ENCODE measurements around the gene ARHGAP26. TPM values are rescaled to one million over a fixed set of nuclear protein-coding genes. Genes with fewer than 3 reads are reported as not detected.

ARHGAP26 gene
- total RNA-seq, 4 donors from 2014 or later, result 61.0 to 76.7 (median 61.2) TPM

DNA sequence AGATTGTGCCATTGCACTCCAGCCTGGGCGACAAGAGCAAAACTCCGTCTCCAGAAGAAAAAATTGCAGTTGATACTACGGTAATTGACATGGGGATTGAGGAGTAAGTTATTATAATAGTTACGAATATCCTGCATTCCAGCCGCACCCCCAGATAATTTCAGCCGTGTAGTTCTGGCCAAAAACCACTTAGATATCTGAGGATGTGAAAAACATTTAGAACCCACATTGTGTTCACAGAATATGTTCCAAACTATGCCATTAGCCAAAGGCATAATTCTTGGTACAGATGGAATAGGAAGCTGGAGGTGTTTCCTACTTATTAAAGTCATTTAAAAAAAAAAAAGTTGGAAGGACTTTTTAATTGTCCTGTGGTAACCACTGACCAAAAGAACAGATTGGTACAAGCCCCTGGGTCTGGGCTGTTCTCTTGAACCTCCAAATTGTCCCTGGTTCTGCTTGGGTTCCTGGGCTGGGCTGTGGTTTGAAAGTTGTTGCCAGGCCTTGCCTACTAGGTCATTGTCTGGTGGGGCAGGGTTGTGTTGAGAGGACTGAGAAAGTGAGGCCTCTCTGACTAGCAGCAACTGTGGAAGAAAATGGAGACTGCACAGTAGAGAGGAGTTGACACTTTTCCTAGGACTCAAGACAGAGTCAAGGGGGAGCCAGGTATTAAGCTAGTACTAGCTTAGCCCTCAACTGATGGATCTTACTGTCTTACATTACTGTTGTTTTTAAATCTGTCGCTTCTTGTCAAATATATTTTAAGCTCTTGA, 434.5 kb downstream of the ARHGAP26 start:
- H3K4me1 ChIP-seq, result peaks cover 0 to 12% (median 7%) of the 10 kb centered on the region in 4 donors
- no peaks in the 10 kb centered on the region for H3K36me3 ChIP-seq
- 82 to 90% methylated on average over 7 of the region's 7 CpGs for WGBS, 2 donors (ENCODE audit: low coverage in 1 of 2)
- no peak overlapping the region for H3K4me3 ChIP-seq
- no peak for DNase-seq
- intact Hi-C loops (cut with DNase I; ENCODE audit: low total_unique reads), result no loop called here
- TF ChIP-seq POLR2A (IDR thresholded peaks at IDR 0.05), result no peak
- TF ChIP-seq POLR2AphosphoS5 (IDR thresholded peaks at IDR 0.05), result no peak
- no peak for TF ChIP-seq EP300 (IDR thresholded peaks at IDR 0.05; ENCODE audit: low read depth)
- TF ChIP-seq, protein P1, sequence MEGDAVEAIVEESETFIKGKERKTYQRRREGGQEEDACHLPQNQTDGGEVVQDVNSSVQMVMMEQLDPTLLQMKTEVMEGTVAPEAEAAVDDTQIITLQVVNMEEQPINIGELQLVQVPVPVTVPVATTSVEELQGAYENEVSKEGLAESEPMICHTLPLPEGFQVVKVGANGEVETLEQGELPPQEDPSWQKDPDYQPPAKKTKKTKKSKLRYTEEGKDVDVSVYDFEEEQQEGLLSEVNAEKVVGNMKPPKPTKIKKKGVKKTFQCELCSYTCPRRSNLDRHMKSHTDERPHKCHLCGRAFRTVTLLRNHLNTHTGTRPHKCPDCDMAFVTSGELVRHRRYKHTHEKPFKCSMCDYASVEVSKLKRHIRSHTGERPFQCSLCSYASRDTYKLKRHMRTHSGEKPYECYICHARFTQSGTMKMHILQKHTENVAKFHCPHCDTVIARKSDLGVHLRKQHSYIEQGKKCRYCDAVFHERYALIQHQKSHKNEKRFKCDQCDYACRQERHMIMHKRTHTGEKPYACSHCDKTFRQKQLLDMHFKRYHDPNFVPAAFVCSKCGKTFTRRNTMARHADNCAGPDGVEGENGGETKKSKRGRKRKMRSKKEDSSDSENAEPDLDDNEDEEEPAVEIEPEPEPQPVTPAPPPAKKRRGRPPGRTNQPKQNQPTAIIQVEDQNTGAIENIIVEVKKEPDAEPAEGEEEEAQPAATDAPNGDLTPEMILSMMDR (IDR thresholded peaks at IDR 0.05), result no peak
- no peaks in the 10 kb centered on the region for H3K27me3 ChIP-seq
- in situ Hi-C loops (cut with MboI; ENCODE audit: low pct_ligation_motif_present in 1 of 4, low pct_unique_long_range_greater_than_20kb in 1 of 4, low sequenced_read_pairs in 3 of 4), result no loop called here
- no peaks in the 10 kb centered on the region for H3K9me3 ChIP-seq
- H3K27ac ChIP-seq, result no peak overlapping the region

DNA sequence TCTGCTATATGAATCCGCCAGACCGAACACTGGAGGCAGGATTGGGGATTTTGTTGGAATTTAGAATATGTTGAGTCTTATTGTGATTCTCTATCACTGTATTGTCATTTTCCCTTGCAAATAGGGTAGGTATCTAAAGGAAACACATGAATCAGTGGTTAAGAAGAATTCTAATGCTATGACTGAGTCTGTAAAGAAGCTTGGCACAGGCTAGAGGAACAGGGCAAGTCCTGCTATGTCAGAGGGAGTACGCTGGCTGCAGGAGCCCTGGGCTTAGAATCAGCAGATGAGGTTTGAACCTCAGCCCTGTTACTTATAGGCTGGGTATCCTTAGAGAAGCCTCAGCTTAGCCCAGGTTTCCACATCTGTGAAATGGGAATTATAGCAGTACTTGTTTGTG, 435.2 kb downstream of the ARHGAP26 start:
- no peaks in the 10 kb centered on the region for H3K36me3 ChIP-seq
- no peaks in the 10 kb centered on the region for H3K9me3 ChIP-seq
- H3K27me3 ChIP-seq, result no peaks in the 10 kb centered on the region
- peaks cover 0 to 12% (median 7%) of the 10 kb centered on the region in 4 donors for H3K4me1 ChIP-seq
- H3K4me3 ChIP-seq, result no peak overlapping the region
- in situ Hi-C loops (cut with MboI; ENCODE audit: low pct_ligation_motif_present in 1 of 4, low pct_unique_long_range_greater_than_20kb in 1 of 4, low sequenced_read_pairs in 3 of 4) (no loop called here), intact Hi-C loops (cut with DNase I; ENCODE audit: low total_unique reads) (no loop called here)
- WGBS, 2 donors (ENCODE audit: low coverage in 1 of 2), result 93 to 100% methylated on average over 2 to 3 of the region's 3 CpGs
- TF ChIP-seq EP300 (IDR thresholded peaks at IDR 0.05; ENCODE audit: low read depth) (no peak), POLR2A (IDR thresholded peaks at IDR 0.05) (no peak), POLR2AphosphoS5 (IDR thresholded peaks at IDR 0.05) (no peak)
- TF ChIP-seq, protein P1 (IDR thresholded peaks at IDR 0.05), result no peak
- DNase-seq, result no peak
- no peak overlapping the region for H3K27ac ChIP-seq

DNA sequence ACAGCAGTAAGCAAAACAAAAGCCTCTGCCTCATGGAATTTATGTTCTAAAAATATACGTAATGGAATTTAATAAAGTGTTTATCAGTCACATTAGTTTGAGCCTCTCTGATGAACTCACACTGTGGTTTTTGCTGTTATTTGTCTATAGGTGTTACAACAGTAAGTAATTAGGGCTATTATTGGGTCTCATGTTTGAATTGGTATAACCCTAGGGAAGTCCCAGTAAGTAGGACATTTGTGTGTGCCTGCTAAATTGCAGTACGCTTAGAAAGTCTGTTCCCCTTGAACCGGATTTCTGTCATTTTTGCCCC, 435.7 kb downstream of the ARHGAP26 start:
- H3K36me3 ChIP-seq, result no peaks in the 10 kb centered on the region
- DNase-seq, result no peak
- no peaks in the 10 kb centered on the region for H3K9me3 ChIP-seq
- no peak overlapping the region for H3K4me3 ChIP-seq
- no peak for TF ChIP-seq EP300 (IDR thresholded peaks at IDR 0.05; ENCODE audit: low read depth)
- no peak overlapping the region for H3K27ac ChIP-seq
- WGBS, 2 donors (ENCODE audit: low coverage in 1 of 2), result 79 to 85% methylated on average over 3 of the region's 3 CpGs
- in situ Hi-C loops (cut with MboI; ENCODE audit: low pct_ligation_motif_present in 1 of 4, low pct_unique_long_range_greater_than_20kb in 1 of 4, low sequenced_read_pairs in 3 of 4) (no loop called here), intact Hi-C loops (cut with DNase I; ENCODE audit: low total_unique reads) (no loop called here)
- no peaks in the 10 kb centered on the region for H3K27me3 ChIP-seq
- H3K4me1 ChIP-seq, result peaks cover 0 to 12% (median 7%) of the 10 kb centered on the region in 4 donors

DNA sequence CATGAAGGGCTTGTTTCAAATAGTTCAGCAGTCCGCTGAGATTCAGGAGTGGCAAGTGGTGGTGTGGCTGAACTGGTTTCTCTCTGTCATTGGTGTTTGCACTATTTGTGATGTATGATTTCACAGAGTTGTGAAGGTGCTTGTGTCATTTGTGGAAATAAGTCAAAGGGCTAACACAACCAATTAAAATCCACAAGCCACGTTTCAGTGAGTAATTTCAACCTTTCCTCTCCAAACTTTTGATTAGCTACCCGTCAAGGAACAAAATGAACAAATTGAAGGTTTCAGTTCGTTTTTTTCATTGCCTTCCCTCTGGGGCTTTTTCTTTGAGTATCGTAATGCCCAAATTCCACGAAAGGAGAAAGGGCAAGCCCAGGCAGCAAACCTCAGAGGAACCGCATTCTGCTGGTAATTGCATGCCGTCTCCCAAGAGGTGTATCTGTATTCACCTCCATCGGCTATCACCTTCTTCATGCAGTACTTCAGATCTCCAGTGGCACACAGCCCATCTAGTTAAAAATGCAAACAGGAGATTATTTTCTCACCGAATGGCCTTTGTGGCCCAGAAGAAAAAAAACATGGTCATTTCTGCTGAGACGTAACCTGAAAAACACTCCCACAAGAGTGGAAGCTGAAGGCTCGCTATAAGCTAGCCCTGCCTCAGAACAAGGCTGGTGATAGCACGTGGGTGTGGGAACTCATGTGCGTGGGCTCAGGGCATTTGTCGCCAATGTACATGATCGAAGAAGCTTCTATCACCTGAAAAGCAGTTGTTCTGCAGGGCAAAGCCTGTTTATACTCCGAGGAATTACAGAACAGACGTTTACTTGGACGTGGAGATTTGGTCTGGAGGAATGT, 436.2 kb downstream of the ARHGAP26 start:
- 80 to 84% methylated on average over 13 to 19 of the region's 19 CpGs for WGBS, 2 donors (ENCODE audit: low coverage in 1 of 2)
- Histone ChIP-seq H3K4me3 (no peak overlapping the region), H3K9me3 (no peaks in the 10 kb centered on the region), H3K27ac (no peak overlapping the region), H3K36me3 (no peaks in the 10 kb centered on the region), H3K4me1 (peaks cover 0 to 12% (median 7%) of the 10 kb centered on the region in 4 donors), H3K27me3 (no peaks in the 10 kb centered on the region)
- in situ Hi-C loops (cut with MboI; ENCODE audit: low pct_ligation_motif_present in 1 of 4, low pct_unique_long_range_greater_than_20kb in 1 of 4, low sequenced_read_pairs in 3 of 4), result no loop called here
- intact Hi-C loops (cut with DNase I; ENCODE audit: low total_unique reads), result no loop called here
- TF ChIP-seq EP300 (IDR thresholded peaks at IDR 0.05; ENCODE audit: low read depth) (no peak), POLR2A (IDR thresholded peaks at IDR 0.05) (no peak)
- TF ChIP-seq, protein P1 (IDR thresholded peaks at IDR 0.05), result no peak
- DNase-seq, result no peak
